HEK293 (cell line): ENCODE measurements around the gene ZFP92.

ENCODE experiments used
- CTCF ChIA-PET: fragments of 350-600 bp; formaldehyde crosslinking; extraction: SDS; loops from one replicate; lab custom pipeline; 2021; ENCODE audit warnings: antibody characterized with exemption; lab: Yijun Ruan, JAX
- POLR2A ChIA-PET: fragments of 300-600 bp; formaldehyde crosslinking; extraction: SDS; loops from one replicate; lab custom pipeline; 2020; ENCODE audit warnings: antibody characterized with exemption, inconsistent platforms; lab: Yijun Ruan, JAX
- H3K27ac ChIP-seq: fragments of 200-500 bp; sonication (Bioruptor generic); 2 replicates; pipeline ENCODE4 v1.5.1; 2014; ENCODE audit warnings: low read depth, low read length, control low read depth, inconsistent platforms; ENCODE audit errors: extremely low read depth
- H3K36me3 ChIP-seq, 2 experiments: fragments of 200-500 bp in 1 of 2; sonication (Bioruptor generic) in 1 of 2; 1 replicate in 1 of 2; 2 replicates in 1 of 2; pipeline ENCODE4 v1.5.1; 2014 to 2017; ENCODE audit warnings: inconsistent platforms in 2 of 2, low read length in 2 of 2; ENCODE audit not compliant: control insufficient read depth in 2 of 2, insufficient read depth in 1 of 2
- H3K4me1 ChIP-seq: fragments of 200-500 bp; sonication (Bioruptor generic); 2 replicates; pipeline ENCODE4 v1.5.1; 2014; ENCODE audit warnings: mild to moderate bottlenecking, low read length, inconsistent platforms; ENCODE audit not compliant: control insufficient read depth, insufficient read depth
- H3K4me3 ChIP-seq: 2 replicates; pipeline ENCODE4 v1.5.1; 2011; ENCODE audit warnings: low read depth, mild to moderate bottlenecking, control low read depth, low read length, moderate library complexity
- H3K9me3 ChIP-seq: fragments of 200-500 bp; sonication (Bioruptor generic); 2 replicates; pipeline ENCODE4 v1.5.1; 2014; ENCODE audit warnings: low read depth, low read length, inconsistent platforms; ENCODE audit not compliant: control insufficient read depth, insufficient read depth
- BCL11A ChIP-seq: fragments of 450-650 bp; formaldehyde crosslinking; IDR thresholded peaks from 2 replicates; pipeline ENCODE4 v1.5.1; 2016; ENCODE audit warnings: low read depth, missing biosample characterization, missing genetic modification characterization
- GLI2 ChIP-seq: fragments of 450-650 bp; formaldehyde crosslinking; IDR thresholded peaks from 2 replicates; pipeline ENCODE4; 2017; ENCODE audit warnings: missing biosample characterization, missing genetic modification characterization, low read depth, borderline replicate concordance
- KLF17 ChIP-seq: fragments of 450-650 bp; formaldehyde crosslinking; IDR thresholded peaks from 2 replicates; pipeline ENCODE4 v1.5.1; 2016; ENCODE audit warnings: missing biosample characterization, missing genetic modification characterization
- PRDM10 ChIP-seq: fragments of 450-650 bp; formaldehyde crosslinking; IDR thresholded peaks from 2 replicates; pipeline ENCODE4 v1.5.1; 2016; ENCODE audit warnings: missing biosample characterization, missing genetic modification characterization
- SCRT1 ChIP-seq: fragments of 450-650 bp; formaldehyde crosslinking; IDR thresholded peaks from 2 replicates; pipeline ENCODE4 v1.5.1; 2016; ENCODE audit warnings: missing biosample characterization, missing genetic modification characterization, borderline replicate concordance
- SCRT2 ChIP-seq: fragments of 450-650 bp; formaldehyde crosslinking; IDR thresholded peaks from 2 replicates; pipeline ENCODE4 v1.5.1; 2016; ENCODE audit warnings: missing biosample characterization, missing genetic modification characterization
- TSHZ1 ChIP-seq: fragments of 450-650 bp; formaldehyde crosslinking; IDR thresholded peaks from 2 replicates; pipeline ENCODE4 v1.5.1; 2016; ENCODE audit warnings: missing biosample characterization, missing genetic modification characterization, borderline replicate concordance
- ZBTB17 ChIP-seq: fragments of 450-650 bp; formaldehyde crosslinking; IDR thresholded peaks from 2 replicates; pipeline ENCODE4 v1.5.1; 2016; ENCODE audit warnings: missing biosample characterization, missing genetic modification characterization
- ZBTB26 ChIP-seq: fragments of 450-650 bp; formaldehyde crosslinking; optimal IDR thresholded peaks from 2 replicates; pipeline ENCODE3; 2016; ENCODE audit warnings: missing biosample characterization, mild to moderate bottlenecking, missing genetic modification characterization
- ZEB2 ChIP-seq: fragments of 450-650 bp; formaldehyde crosslinking; IDR thresholded peaks from 2 replicates; pipeline ENCODE4 v1.5.1; 2016; ENCODE audit warnings: missing biosample characterization, missing genetic modification characterization
- ZIC2 ChIP-seq: fragments of 450-650 bp; formaldehyde crosslinking; IDR thresholded peaks from 2 replicates; pipeline ENCODE4 v1.5.1; 2016; ENCODE audit warnings: missing biosample characterization, missing genetic modification characterization
- ZNF19 ChIP-seq: fragments of 450-650 bp; formaldehyde crosslinking; IDR thresholded peaks from 2 replicates; pipeline ENCODE4; 2016; ENCODE audit warnings: missing biosample characterization, missing genetic modification characterization, low read depth
- ZNF423 ChIP-seq: fragments of 450-650 bp; formaldehyde crosslinking; IDR thresholded peaks from 2 replicates; pipeline ENCODE4 v1.5.1; 2016; ENCODE audit warnings: missing biosample characterization, missing genetic modification characterization
- ZNF501 ChIP-seq: fragments of 450-650 bp; formaldehyde crosslinking; IDR thresholded peaks from 2 replicates; pipeline ENCODE4 v1.5.1; 2016; ENCODE audit warnings: missing biosample characterization, missing genetic modification characterization
- TF ChIP-seq, protein P1 (sequence below): fragments of 450-650 bp; formaldehyde crosslinking; IDR thresholded peaks from 2 replicates; pipeline ENCODE4 v1.5.1; 2016; ENCODE audit warnings: missing biosample characterization, missing genetic modification characterization
- TF ChIP-seq, protein P2 (sequence below): fragments of 450-650 bp; formaldehyde crosslinking; IDR thresholded peaks from 2 replicates; pipeline ENCODE4 v1.5.1; 2016; ENCODE audit warnings: missing biosample characterization, missing genetic modification characterization

ZFP92 gene

GRCh38 chrX:153398275-153398960 lies 12.9 kb upstream of the ZFP92 start:
- Histone ChIP-seq H3K27ac (no peak overlapping the region), H3K9me3 (no peaks in the 10 kb centered on the region), H3K4me1 (no peaks in the 10 kb centered on the region), H3K4me3 (no peak overlapping the region), H3K36me3 (no peaks in the 10 kb centered on the region)
- POLR2A ChIA-PET, result no interaction called here
- TF ChIP-seq ZEB2 (tag by site-specific recombination) (peak; percentile 52; the same call in 1 of the 2 replicates), SCRT1 (tag by site-specific recombination) (peak; percentile 91), SCRT2 (tag by site-specific recombination) (peak; percentile 84)
- TF ChIP-seq, protein P1, sequence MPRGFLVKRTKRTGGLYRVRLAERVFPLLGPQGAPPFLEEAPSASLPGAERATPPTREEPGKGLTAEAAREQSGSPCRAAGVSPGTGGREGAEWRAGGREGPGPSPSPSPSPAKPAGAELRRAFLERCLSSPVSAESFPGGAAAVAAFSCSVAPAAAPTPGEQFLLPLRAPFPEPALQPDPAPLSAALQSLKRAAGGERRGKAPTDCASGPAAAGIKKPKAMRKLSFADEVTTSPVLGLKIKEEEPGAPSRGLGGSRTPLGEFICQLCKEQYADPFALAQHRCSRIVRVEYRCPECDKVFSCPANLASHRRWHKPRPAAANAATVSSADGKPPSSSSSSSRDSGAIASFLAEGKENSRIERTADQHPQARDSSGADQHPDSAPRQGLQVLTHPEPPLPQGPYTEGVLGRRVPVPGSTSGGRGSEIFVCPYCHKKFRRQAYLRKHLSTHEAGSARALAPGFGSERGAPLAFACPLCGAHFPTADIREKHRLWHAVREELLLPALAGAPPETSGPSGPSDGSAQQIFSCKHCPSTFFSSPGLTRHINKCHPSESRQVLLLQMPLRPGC, result no peak
- CTCF ChIA-PET, result interaction anchor here (0.5 to 1.2 kb wide), 11 partner anchors 11 to 272 kb away, joined by 3 to 8 read pairs (median 3); no protein-coding TSS in a partner anchor

DNA sequence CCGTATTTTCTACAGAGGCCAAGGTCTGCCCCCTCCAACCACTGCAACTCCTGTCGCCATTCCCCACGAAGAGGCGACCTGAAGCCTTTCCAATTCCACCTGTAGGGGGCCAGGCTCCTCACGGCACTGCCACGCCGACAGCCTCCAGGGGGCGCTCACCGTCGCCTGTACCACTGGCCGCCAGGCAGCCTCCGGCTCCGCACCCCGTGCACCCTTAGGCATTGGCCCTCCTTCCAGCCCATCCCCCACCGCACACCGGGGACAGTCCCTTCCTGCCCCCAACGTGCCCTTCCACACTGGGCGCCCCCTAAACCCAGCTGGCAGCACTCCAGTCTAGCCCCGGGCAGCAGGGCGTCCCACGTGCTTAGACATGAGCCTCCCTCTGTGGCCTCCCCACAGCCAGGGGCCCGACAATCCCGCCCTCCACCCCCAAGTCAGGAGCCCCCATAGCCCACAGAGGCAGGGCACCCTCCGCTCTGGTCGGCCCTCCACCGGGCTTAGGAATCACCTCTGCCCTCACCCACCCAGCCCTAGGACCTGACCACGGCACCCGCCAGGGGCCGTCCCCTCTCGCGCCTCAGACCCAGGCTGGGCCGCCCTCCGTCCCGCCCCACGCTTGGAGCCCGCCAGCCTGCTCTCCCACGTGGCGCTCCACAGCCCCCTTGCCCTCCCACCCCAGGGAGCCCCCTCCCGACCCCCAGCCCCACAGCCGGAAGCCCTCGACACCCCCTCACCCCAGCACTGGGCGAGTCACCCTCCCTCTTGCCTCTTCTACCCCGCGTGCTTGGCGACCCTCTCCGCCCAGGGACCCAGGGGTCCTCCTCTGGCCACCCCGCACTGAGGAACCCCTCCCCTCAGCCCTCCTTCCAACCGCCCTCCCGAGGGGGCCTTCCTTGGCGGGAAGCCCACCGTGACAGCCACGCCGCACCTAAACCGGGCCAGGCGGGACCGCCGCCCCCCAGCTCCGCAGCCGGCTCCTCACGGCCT lies 10.8 kb upstream of the ZFP92 start:
- H3K9me3 ChIP-seq, result no peaks in the 10 kb centered on the region
- no peak overlapping the region for H3K4me3 ChIP-seq
- no peaks in the 10 kb centered on the region for H3K36me3 ChIP-seq
- H3K4me1 ChIP-seq, result no peaks in the 10 kb centered on the region
- ChIA-PET CTCF (interaction anchor here (0.7 to 1.1 kb wide), 2 partner anchors 41 to 1451 kb away, joined by 3 to 4 read pairs; no protein-coding TSS in a partner anchor), POLR2A (no interaction called here)
- no peak overlapping the region for H3K27ac ChIP-seq
- peak; percentile 57; the same call in 1 of the 2 replicates for TF ChIP-seq PRDM10
- TF ChIP-seq GLI2, result no peak
- 0 out of 2 replicates have a peak, but pooled peaks have one; percentile 23 for TF ChIP-seq KLF17
- 0 out of 2 replicates have a peak, but pooled peaks have one; percentile 32 for TF ChIP-seq ZNF423 (tag by site-specific recombination)
- no peak for TF ChIP-seq ZBTB26
- 0 out of 2 replicates have a peak, but pooled peaks have one; percentile 5 for TF ChIP-seq ZBTB17 (tag by site-specific recombination)
- no peak for TF ChIP-seq BCL11A
- TF ChIP-seq ZNF501, result 0 out of 2 replicates have a peak, but pooled peaks have one; percentile 30
- TF ChIP-seq TSHZ1 (tag by site-specific recombination), result no peak
- TF ChIP-seq, protein P2, sequence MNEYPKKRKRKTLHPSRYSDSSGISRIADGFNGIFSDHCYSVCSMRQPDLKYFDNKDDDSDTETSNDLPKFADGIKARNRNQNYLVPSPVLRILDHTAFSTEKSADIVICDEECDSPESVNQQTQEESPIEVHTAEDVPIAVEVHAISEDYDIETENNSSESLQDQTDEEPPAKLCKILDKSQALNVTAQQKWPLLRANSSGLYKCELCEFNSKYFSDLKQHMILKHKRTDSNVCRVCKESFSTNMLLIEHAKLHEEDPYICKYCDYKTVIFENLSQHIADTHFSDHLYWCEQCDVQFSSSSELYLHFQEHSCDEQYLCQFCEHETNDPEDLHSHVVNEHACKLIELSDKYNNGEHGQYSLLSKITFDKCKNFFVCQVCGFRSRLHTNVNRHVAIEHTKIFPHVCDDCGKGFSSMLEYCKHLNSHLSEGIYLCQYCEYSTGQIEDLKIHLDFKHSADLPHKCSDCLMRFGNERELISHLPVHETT (tag by site-specific recombination), result no peak
- no peak for TF ChIP-seq ZNF19 (tag by site-specific recombination)
- TF ChIP-seq ZIC2, result peak; percentile 46
